ENCODE data around the gene FRMD4A. TPM values are rescaled to one million over a fixed set of nuclear protein-coding genes. Genes with fewer than 3 reads are reported as not detected.

The FRMD4A gene
- total and polyA plus RNA-seq, 12 donors = 9.1 to 29.6 (median 14.6) TPM

DNA sequence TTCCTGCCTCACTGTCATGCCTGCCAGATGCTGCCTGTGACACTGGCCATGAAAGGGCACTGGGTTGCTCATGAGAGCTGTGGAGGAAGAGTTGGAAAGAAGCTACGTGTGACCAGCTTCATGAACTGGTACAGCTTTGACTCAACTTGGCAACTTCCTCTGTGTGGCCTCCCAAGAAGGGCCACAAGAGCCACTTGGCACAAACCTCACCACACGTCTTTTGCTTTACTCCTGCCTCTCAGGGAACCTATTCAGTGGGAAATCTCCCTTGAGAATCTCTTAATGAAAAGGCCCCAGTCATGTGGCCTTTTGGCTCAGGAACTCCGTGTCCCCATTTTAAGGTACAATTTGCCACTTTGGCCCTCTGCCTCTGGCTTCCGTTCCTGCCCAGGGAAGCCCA, 54.5 kb downstream of the FRMD4A start:
- intact Hi-C loops (cut with DNase I) = no loop called here
- no peaks in the 10 kb centered on the region for H3K36me3 ChIP-seq (replicated peaks in 1 of 2)
- 66 to 90% (median 79%) methylated on average over 4 of the region's 4 CpGs for WGBS, 4 donors
- no peak overlapping the region for H3K27ac ChIP-seq
- H3K27me3 ChIP-seq = no peaks in the 10 kb centered on the region
- H3K4me1 ChIP-seq (replicated peaks in 1 of 2) = no peaks in the 10 kb centered on the region
- H3K9me3 ChIP-seq (replicated peaks in 1 of 3) = no peaks in the 10 kb centered on the region
- no peak for DNase-seq
- TF ChIP-seq POLR2A (IDR thresholded peaks at IDR 0.05) (no peak), CTCF (IDR thresholded peaks at IDR 0.05) (no peak)
- no peak overlapping the region for H3K4me3 ChIP-seq

- Histone ChIP-seq H3K36me3 (replicated peaks in 1 of 2) (no peaks in the 10 kb centered on the region), H3K4me1 (replicated peaks in 1 of 2) (no peaks in the 10 kb centered on the region), H3K4me3 (no peak overlapping the region), H3K9me3 (replicated peaks in 1 of 3) (no peaks in the 10 kb centered on the region), H3K27ac (no peak overlapping the region), H3K27me3 (no peaks in the 10 kb centered on the region)
- 88 to 92% (median 89%) methylated on average over 3 of the region's 3 CpGs for WGBS, 4 donors
- intact Hi-C loops (cut with DNase I) = no loop called here
- DNase-seq = no peak
- TF ChIP-seq POLR2A (IDR thresholded peaks at IDR 0.05) (no peak), CTCF (IDR thresholded peaks at IDR 0.05) (no peak)
These were observed 59.1 kb downstream of the FRMD4A start for GRCh38 chr10:14271621-14272020.

DNA sequence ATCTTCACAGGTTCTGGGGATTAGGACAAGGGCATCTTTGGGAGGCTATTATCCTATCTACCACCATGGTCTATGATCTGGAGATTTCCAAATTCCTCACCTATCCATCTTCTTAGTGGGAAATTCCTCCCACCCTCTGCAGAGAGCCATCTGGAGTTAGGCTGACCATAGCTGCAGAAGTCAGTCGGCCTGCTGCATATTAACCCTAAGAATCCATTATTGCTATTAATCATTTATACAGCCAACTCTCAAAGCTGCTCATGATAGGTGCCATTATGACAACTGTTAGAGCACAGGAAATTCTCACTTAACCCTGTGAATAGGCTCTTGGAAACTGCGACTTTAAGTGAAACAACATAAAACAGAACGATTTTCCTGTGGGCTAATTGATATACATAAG, 60.4 kb downstream of the FRMD4A start:
- H3K27me3 ChIP-seq = no peaks in the 10 kb centered on the region
- TF ChIP-seq CTCF (IDR thresholded peaks at IDR 0.05) (no peak), POLR2A (IDR thresholded peaks at IDR 0.05) (no peak)
- no peak overlapping the region for H3K4me3 ChIP-seq
- DNase-seq = no peak
- intact Hi-C loops (cut with DNase I) = no loop called here
- 72 to 82% (median 79%) methylated on average over 3 of the region's 3 CpGs for WGBS, 4 donors
- H3K9me3 ChIP-seq (replicated peaks in 1 of 3) = no peaks in the 10 kb centered on the region
- H3K36me3 ChIP-seq (replicated peaks in 1 of 2) = no peaks in the 10 kb centered on the region
- no peaks in the 10 kb centered on the region for H3K4me1 ChIP-seq (replicated peaks in 1 of 2)
- no peak overlapping the region for H3K27ac ChIP-seq

GRCh38 chr10:14265709-14266108, 65.0 kb downstream of the FRMD4A start:
- H3K4me3 ChIP-seq = no peak overlapping the region
- H3K4me1 ChIP-seq (replicated peaks in 1 of 2) = no peaks in the 10 kb centered on the region
- TF ChIP-seq POLR2A (IDR thresholded peaks at IDR 0.05) (no peak), CTCF (IDR thresholded peaks at IDR 0.05) (no peak)
- 87 to 91% (median 88%) methylated on average over 4 of the region's 4 CpGs for WGBS, 4 donors
- no peaks in the 10 kb centered on the region for H3K36me3 ChIP-seq (replicated peaks in 1 of 2)
- no peaks in the 10 kb centered on the region for H3K27me3 ChIP-seq
- no peaks in the 10 kb centered on the region for H3K9me3 ChIP-seq (replicated peaks in 1 of 3)
- no peak for DNase-seq
- H3K27ac ChIP-seq = no peak overlapping the region
- intact Hi-C loops (cut with DNase I) = no loop called here
